PC-3 (cell line): ENCODE results near the gene BCAS3.

Experiments used
- EZH2 ChIP-seq: fragments of 300-600 bp; sonication (generic); IDR thresholded peaks from one replicate; pipeline ENCODE4 v1.6.1; 2017; ENCODE audit warnings: antibody characterized with exemption, mild to moderate bottlenecking, low read length; ENCODE audit not compliant: unreplicated experiment
- TF ChIP-seq, protein P1 (sequence below): fragments of 300-600 bp; sonication (generic); conservative IDR thresholded peaks from 2 replicates; pipeline ENCODE4 v1.5.1; 2017; ENCODE audit warnings: antibody characterized with exemption, low read depth, mild to moderate bottlenecking, low read length

DNA sequence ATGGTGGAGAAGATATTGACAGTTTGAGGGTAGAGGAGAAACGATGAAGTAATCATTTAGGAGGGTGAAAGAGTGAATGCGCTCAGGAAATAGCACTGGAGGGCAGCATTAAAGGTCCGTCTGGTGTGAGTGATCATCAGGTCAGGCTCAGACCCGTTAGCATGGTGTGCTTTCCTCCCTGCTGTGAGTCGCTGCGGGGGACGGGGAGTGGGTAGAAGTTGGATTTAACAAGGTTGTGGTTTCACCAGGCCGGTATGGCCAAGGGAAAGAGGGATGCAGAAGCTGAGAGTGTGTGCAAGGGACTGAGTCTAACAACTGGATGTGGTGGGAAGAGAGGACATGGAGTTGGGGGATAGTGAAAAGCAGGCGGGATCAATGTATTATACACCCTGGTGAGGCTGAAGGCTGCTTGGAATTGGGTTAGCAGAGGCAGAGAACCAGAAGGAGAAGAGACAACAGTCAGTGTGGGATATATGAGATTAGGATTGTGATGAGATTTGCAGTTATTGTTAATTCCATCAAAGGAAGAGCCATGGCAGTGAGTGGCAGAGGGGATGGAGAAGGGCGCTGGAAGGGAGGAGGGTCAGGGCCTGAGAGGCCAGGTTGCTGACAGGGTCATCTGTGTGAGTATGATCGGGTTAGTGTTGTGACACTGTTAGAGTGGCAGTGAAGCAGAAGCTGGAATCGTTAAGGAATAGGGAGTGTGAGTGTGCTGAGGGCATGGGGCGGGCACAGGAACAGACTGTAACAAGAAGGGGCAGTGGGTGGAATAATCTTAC, 663.0 kb downstream of the BCAS3 start:
- TF ChIP-seq, protein P1, sequence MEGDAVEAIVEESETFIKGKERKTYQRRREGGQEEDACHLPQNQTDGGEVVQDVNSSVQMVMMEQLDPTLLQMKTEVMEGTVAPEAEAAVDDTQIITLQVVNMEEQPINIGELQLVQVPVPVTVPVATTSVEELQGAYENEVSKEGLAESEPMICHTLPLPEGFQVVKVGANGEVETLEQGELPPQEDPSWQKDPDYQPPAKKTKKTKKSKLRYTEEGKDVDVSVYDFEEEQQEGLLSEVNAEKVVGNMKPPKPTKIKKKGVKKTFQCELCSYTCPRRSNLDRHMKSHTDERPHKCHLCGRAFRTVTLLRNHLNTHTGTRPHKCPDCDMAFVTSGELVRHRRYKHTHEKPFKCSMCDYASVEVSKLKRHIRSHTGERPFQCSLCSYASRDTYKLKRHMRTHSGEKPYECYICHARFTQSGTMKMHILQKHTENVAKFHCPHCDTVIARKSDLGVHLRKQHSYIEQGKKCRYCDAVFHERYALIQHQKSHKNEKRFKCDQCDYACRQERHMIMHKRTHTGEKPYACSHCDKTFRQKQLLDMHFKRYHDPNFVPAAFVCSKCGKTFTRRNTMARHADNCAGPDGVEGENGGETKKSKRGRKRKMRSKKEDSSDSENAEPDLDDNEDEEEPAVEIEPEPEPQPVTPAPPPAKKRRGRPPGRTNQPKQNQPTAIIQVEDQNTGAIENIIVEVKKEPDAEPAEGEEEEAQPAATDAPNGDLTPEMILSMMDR = no peak
- no peak for TF ChIP-seq EZH2
